Breast epithelium (tissue), 4 donors: Measurements from ENCODE around the gene IZUMO1R. TPM values are rescaled to one million over a fixed set of nuclear protein-coding genes. Genes with fewer than 3 reads are reported as not detected.

ENCODE experiments used
- DNase-seq, 2 donors: peaks; one replicate each; pipeline ENCODE4 v3.0.0-alpha.2; 2019; ENCODE audit warnings: low spot score in 2 of 2
- H3K27ac ChIP-seq, 2 donors: fragments of 200-600 bp; sonication (generic) in 1 of 2; one replicate each; pipeline ENCODE4 v1.5.1; 2016 to 2019; ENCODE audit warnings: mild to moderate bottlenecking in 1 of 2
- H3K27me3 ChIP-seq, 2 donors: fragments of 200-600 bp; sonication (generic) in 1 of 2; one replicate each; pipeline versions ENCODE4 v1.5.1 to v1.6.0; 2017 to 2019; ENCODE audit warnings: control low read depth in 1 of 2, mild to moderate bottlenecking in 1 of 2
- H3K36me3 ChIP-seq: fragments of 200-600 bp; one replicate; pipeline ENCODE4 v1.5.1; 2019
- H3K4me1 ChIP-seq, 2 donors: fragments of 200-600 bp; sonication (generic); one replicate each; pipeline ENCODE4 v1.5.1; 2016 to 2019; ENCODE audit warnings: control low read depth in 1 of 2
- H3K4me3 ChIP-seq, 3 donors: fragments of 200-600 bp; sonication (generic); 1 replicate in 2 of 3; 2 replicates in 1 of 3; pipeline ENCODE4 v1.5.1; 2016 to 2019; ENCODE audit warnings: mild to moderate bottlenecking in 3 of 3, moderate library complexity in 2 of 3
- H3K9me3 ChIP-seq, 2 donors: fragments of 200-600 bp; sonication (generic) in 1 of 2; one replicate each; pipeline ENCODE4 v1.5.1; 2016 to 2019; ENCODE audit warnings: control low read depth in 1 of 2
- POLR2A ChIP-seq: fragments of 450-650 bp; IDR thresholded peaks from one replicate; pipeline ENCODE4 v1.6.1; 2016; ENCODE audit warnings: antibody characterized with exemption, mild to moderate bottlenecking, moderate library complexity
- POLR2AphosphoS5 ChIP-seq, 3 donors: sonication (generic); formaldehyde crosslinking; IDR thresholded peaks; one replicate each; pipeline ENCODE4 v1.6.1; 2017; ENCODE audit warnings: antibody characterized with exemption in 3 of 3
- intact Hi-C: fragments of 100-400 bp; cut with DNase I; formaldehyde crosslinking; loops from one replicate; pipeline ENCODE4 v1.15.1; 2023; ENCODE audit warnings: low total_unique reads
- total RNA-seq, 3 donors: library from RNA; depleted of rRNA; stranded (reverse); fragments of >200 nt; gene quantifications; one replicate each; pipeline ENCODE4 v1.1.0, GENCODE V29; 2016
- TF ChIP-seq, protein P1 (sequence below), 3 donors: fragments of 450-650 bp; IDR thresholded peaks; one replicate each; pipeline ENCODE4 v1.5.1; 2016 to 2017; ENCODE audit warnings: antibody characterized with exemption in 3 of 3, mild to moderate bottlenecking in 3 of 3, moderate library complexity in 3 of 3

Gene IZUMO1R
- total RNA-seq, 3 donors from 2014 or later = not detected

DNA sequence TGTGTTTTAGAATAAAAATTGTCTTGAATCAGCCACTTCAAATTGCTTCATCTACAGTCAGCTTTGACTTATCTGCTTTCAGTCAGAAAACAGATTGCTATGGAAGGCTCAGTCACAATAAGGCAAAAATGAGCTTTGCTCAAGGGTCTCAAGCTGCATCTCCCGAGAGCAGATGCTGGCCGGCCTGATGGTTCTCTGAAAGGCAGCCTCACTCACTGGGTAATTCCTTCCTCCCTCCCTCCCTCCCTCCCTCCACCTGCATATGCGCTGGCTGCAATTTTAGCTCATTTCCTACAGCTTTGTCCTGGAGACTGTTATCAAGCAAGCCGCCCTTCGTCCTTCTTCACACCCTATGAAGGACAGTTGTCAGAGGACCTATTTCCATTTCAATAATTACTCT lies 1.6 kb upstream of the IZUMO1R start:
- intact Hi-C loops = no loop called here
- no peak for DNase-seq
- Histone ChIP-seq H3K4me3 (no peak overlapping the region), H3K9me3 (no peaks in the 10 kb centered on the region), H3K36me3 (no peaks in the 10 kb centered on the region), H3K4me1 (no peaks in the 10 kb centered on the region), H3K27ac (no peak overlapping the region), H3K27me3 (no peaks in the 10 kb centered on the region)
- TF ChIP-seq POLR2A (no peak), POLR2AphosphoS5 (IDR thresholded peaks at IDR 0.05) (no peak)
- TF ChIP-seq, protein P1, sequence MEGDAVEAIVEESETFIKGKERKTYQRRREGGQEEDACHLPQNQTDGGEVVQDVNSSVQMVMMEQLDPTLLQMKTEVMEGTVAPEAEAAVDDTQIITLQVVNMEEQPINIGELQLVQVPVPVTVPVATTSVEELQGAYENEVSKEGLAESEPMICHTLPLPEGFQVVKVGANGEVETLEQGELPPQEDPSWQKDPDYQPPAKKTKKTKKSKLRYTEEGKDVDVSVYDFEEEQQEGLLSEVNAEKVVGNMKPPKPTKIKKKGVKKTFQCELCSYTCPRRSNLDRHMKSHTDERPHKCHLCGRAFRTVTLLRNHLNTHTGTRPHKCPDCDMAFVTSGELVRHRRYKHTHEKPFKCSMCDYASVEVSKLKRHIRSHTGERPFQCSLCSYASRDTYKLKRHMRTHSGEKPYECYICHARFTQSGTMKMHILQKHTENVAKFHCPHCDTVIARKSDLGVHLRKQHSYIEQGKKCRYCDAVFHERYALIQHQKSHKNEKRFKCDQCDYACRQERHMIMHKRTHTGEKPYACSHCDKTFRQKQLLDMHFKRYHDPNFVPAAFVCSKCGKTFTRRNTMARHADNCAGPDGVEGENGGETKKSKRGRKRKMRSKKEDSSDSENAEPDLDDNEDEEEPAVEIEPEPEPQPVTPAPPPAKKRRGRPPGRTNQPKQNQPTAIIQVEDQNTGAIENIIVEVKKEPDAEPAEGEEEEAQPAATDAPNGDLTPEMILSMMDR (IDR thresholded peaks at IDR 0.05) = no peak

DNA sequence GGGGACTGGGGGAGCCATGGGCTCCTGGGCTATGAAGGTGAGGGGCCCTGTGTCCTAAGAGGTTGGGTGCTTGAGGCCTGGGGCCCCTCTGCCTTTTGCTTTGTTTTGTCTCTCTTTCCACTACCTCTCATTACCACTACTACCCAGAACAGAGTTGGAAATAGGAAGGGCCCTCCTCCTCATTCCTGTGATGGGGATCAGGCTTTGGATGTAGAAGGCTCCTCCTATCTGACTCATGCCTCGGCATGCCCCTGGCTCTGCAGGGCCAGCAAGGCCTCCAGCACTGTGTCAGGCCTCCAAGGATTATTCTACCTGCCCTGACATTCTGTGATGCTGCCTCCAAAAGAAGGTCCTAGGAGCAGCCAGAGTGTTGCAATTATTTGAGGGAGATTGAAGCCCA lies 766 bp downstream of the IZUMO1R start:
- Histone ChIP-seq H3K27ac (no peak overlapping the region), H3K27me3 (no peaks in the 10 kb centered on the region), H3K36me3 (no peaks in the 10 kb centered on the region), H3K4me1 (no peaks in the 10 kb centered on the region), H3K4me3 (no peak overlapping the region), H3K9me3 (no peaks in the 10 kb centered on the region)
- no peak for TF ChIP-seq POLR2A
- TF ChIP-seq POLR2AphosphoS5 (IDR thresholded peaks at IDR 0.05) = no peak
- no peak for DNase-seq
- intact Hi-C loops = no loop called here

DNA sequence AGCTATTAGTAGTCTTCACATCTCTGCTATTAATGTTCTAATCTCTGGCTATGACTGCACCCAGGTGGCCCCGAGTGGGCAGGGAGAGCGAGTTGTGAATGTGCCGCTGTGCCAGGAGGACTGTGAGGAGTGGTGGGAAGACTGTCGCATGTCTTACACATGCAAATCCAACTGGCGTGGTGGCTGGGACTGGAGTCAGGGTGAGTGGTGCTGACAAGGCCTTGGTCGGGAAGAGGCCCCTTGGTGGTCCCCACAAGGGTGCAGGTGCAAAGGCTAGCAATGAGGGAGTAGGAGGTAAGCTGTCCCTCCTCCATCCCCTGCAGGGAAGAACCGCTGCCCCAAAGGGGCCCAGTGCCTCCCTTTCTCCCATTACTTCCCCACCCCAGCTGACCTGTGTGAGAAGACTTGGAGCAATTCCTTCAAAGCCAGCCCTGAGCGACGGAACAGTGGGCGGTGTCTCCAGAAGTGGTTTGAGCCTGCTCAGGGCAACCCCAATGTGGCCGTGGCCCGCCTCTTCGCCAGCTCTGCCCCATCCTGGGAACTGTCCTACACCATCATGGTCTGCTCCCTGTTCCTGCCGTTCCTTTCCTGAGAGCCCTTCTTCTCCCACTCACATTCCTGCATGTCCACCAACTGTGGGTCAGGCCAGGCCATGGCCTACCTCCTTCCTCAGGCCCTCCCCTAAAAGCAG lies 2.9 kb downstream of the IZUMO1R start:
- Histone ChIP-seq H3K27ac (no peak overlapping the region), H3K4me1 (no peaks in the 10 kb centered on the region), H3K36me3 (no peaks in the 10 kb centered on the region), H3K9me3 (no peaks in the 10 kb centered on the region), H3K4me3 (no peak overlapping the region), H3K27me3 (no peaks in the 10 kb centered on the region)
- intact Hi-C loops = no loop called here
- TF ChIP-seq POLR2A (no peak), POLR2AphosphoS5 (IDR thresholded peaks at IDR 0.05) (no peak)
- TF ChIP-seq, protein P1 (IDR thresholded peaks at IDR 0.05) = no peak
- no peak for DNase-seq

DNA sequence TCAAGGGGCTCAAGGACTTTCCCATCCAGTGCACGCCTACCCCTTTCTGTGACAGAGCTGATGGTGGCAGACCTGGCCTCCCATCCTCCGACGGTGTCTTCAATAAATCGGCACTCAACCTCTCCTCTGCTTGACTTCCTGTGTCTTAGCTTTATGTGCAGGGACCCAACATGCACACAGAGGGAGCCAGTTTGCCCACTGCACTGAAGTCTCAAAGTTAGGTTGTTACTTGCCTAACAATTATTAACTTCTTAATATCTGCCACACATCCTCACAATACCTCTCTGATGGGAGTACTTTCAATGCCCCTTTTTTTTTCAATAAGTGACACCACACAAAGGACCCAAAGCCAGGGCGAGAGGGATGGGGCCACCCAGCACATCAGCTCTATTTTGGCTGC lies 3.6 kb downstream of the IZUMO1R start:
- TF ChIP-seq, protein P1 (IDR thresholded peaks at IDR 0.05) = no peak
- no peak for TF ChIP-seq POLR2AphosphoS5 (IDR thresholded peaks at IDR 0.05)
- no peak for TF ChIP-seq POLR2A
- no peaks in the 10 kb centered on the region for H3K27me3 ChIP-seq
- no peaks in the 10 kb centered on the region for H3K9me3 ChIP-seq
- H3K36me3 ChIP-seq = no peaks in the 10 kb centered on the region
- no peak overlapping the region for H3K4me3 ChIP-seq
- DNase-seq = no peak
- H3K27ac ChIP-seq = no peak overlapping the region
- no peaks in the 10 kb centered on the region for H3K4me1 ChIP-seq
- intact Hi-C loops = no loop called here

DNA sequence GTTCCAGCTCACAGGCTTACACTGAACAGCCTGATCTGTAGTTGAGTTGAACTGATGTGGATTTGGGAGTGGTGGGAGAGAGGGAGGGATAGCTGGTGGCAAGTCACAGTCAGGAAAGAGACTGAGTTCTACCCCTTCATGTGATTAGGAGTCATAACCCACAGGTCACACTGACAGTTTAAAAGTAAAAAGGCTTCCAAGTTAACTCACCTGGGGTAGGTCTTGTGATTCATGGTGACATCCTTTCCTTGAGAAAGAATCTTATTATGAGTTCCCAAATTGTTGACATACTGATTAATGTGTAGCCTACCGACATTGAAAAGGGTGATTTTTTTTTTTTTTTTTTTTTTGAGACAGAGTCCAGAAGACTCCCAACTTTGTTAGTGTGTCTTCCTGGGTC lies 5.4 kb downstream of the IZUMO1R start:
- Histone ChIP-seq H3K36me3 (no peaks in the 10 kb centered on the region), H3K9me3 (no peaks in the 10 kb centered on the region), H3K27ac (no peak overlapping the region), H3K27me3 (no peaks in the 10 kb centered on the region), H3K4me1 (no peaks in the 10 kb centered on the region), H3K4me3 (no peak overlapping the region)
- intact Hi-C loops = no loop called here
- no peak for DNase-seq
- TF ChIP-seq POLR2A = no peak
- TF ChIP-seq POLR2AphosphoS5 (IDR thresholded peaks at IDR 0.05) = no peak
- TF ChIP-seq, protein P1 (IDR thresholded peaks at IDR 0.05) = no peak
